ENCODE measurements around the gene CST11.
"Not testable (repeated sequence)": the region's sequence is repeated elsewhere in the genome, so short reads cannot be mapped to it uniquely, and the experiment has no call there.

The CST11 gene

GRCh38 chr20:23452776-23453175 lies at the start of gene CST11:
TSS of gene CST11 (minus strand) at chr20:23452876. CDS start at chr20:23452811, 65 bp downstream.
- DNase-seq (ENCODE audit: low spot score): no peak

DNA sequence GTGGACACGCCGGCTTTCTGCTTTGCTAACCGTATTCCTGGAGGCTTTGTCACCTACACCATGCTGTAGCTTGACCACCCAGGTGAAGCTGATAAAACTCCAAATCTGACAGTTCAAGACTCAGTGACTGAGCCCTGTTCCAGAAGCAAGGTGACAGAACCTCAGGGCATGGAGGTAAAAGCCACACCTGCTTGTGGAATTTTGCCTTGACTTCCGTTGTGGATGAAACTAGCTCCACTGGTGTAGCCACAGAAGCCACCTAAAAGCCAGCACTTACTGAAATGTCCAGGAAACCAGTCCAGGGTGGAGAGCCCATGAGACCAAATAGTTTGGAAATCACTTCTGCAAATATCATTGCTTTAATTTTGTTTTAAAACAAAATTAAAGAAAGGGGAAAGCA lies 49.2 kb upstream of the CST11 start:
- DNase-seq (ENCODE audit: low spot score): no peak

GRCh38 chr20:23497536-23497935 lies 44.9 kb upstream of the CST11 start:
- no peak for DNase-seq (ENCODE audit: low spot score)

DNA sequence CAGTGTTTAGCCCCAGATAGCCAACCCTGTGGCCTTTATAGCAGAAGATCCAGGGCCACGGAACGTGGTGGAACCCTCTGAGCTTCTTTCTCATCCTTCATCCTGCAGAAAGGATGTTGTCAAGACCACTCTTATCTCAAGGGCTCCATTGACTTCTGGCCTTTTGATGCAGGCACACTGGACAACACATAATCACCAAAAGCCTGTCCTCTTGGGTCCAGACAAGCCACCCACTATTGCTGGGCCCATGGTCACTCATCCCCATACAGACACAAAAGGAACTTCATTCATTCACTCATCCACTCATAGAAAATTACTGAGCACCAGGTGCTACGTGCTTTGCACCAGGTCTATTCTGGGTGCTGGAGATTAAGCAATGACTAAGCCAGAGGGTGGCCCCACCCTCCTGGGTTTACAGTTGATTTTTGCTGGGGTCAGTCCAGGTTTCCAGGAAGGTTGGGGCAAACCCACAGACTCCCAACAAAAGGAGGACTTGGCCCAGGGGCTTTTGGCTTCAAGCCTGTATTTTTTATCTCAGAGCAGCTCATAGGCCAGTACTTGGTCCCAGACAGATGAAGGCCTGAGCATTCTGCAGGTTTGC lies 40.6 kb upstream of the CST11 start:
- no peak for DNase-seq (ENCODE audit: low spot score)

DNA sequence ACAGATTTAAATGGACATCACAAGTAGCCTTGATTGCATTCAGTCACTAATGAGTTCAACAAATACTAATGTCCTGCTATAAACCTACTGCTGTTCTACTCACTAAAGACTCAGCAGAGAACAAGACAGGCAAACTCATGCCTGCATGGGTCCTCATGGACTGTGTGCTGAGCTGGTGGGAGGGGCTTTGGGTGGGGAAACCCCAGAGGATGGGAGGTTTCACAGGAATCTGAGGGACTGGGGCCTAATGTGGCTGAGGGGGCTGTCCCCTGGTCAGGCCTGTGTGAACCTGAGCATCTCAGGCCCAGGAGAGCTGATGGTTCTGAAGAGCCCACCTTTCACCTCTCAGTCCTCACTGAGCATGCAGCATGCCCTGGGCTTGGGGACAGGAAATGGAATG lies 39.6 kb upstream of the CST11 start:
- no peak for DNase-seq (ENCODE audit: low spot score)

DNA sequence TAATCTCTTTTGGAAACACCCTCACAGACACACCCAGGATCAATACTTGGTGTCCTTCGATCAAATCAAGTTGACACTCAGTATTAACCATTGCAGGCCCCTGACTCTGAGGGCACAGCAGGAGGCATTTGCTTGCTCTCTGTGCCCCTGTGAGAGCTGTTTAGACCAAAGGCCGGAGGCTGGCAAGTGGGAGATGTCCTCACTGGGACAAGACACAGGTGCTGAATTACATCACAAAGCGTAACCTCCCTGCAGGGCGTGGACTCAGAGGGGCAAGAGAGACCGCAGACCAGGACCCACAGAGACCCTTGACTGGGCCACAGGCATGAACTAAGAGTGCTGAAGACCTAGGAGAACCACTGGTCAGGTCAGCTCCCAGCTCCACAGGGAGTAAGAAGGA lies 38.1 kb upstream of the CST11 start, which contains the start of gene CST8:
Gene CST8, plus strand, starts transcription at position 301 of the 400 bp plus-strand sequence. CDS start 551 bp downstream, outside the sequence.
- no peak for DNase-seq (ENCODE audit: low spot score)

DNA sequence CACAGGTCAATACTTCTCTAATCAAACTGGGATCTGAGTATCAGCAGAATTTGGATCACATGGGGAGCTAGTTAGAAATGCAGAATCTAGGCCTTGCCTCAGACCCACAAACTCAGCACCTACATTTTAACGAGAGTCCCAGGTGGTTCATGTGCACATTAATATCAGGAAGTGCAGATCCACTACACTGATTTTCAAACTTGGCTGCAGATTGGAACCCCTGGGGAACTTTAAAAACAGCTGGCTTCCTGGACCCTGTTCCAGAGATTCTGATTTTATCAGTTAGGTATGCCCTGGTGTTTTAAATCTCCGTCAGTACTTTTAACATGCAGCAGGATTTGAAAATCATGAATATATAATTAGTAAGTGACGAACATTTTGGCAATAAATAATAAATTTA lies 36.3 kb upstream of the CST11 start:
- no peak for DNase-seq (ENCODE audit: low spot score)

DNA sequence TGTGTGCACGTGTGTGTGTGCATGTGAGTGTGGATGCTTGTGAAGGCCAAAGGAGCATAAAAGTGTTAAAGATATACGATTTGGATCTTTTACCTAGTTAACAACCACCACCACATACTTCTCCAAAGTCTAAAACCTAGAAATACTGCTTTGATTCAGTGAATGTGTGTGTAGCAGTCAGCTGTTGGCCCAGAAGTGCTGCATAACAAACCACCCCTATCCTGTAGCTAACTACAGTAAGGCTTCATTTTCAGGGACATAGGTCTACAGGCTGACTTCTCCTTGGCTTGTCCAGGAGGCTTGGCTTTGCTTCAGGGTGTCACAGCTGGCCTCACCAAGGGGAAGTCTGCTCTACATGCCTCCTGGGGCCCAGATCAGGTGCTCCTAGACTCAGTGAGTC lies 35.8 kb upstream of the CST11 start:
- DNase-seq (ENCODE audit: low spot score): no peak

DNA sequence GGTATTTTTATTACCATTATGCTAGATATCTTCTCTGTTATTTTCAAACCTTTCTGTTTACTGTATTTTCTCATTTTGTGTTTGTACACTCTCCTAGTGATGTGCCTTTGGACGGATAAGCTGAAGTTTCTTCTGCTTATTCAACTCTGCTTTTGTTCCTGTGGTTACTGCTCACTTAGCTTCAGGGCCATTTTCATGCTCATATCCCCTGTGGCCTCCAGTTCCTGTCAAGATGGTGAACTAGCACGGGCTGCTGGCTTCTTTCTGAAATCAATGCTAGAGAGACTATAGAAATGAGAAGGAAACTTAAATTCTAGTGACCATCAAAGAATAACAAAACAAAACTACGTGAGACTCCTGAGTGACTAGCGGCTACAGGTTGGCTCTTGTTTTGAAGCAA lies 31.4 kb upstream of the CST11 start:
- no peak for DNase-seq (ENCODE audit: low spot score)

DNA sequence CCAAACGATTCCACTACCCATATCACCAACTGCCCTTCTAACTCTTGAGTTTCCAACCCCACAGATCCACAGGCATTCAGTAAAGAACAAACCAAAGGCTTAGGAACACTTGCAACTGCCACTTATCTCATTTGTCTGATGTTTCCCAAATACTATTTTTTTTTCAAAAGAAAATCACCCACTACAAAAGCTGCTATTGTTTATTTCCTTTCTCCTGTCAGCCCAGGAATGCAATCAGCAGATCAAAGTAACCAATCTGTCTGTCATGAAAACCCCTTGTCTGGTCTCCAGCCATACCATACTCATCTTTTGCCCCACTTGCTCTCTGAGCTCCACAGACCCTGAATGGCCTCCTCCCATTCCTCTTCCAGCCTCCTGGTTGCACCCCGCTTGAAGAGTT lies 29.5 kb upstream of the CST11 start:
- DNase-seq (ENCODE audit: low spot score): no peak

DNA sequence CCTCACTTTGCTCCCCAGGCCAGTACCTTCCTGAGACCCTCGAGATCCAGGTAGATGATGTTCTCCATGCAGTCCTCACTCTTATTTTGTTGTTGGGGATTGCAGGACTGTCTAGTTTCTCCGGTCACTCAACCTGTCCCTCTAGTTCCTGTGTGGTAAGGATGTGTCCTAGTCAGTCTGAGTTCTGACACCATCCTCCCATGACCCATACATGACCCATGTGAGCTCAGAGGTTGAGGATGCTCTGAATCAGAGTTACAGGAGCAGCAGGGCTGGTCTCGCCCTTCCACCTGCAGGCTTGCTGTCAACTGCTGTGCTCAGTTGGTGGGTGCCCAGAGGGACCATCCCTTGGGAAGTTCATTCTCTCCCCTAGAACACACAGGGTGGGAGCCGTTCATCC lies 26.4 kb upstream of the CST11 start:
- no peak for DNase-seq (ENCODE audit: low spot score)

DNA sequence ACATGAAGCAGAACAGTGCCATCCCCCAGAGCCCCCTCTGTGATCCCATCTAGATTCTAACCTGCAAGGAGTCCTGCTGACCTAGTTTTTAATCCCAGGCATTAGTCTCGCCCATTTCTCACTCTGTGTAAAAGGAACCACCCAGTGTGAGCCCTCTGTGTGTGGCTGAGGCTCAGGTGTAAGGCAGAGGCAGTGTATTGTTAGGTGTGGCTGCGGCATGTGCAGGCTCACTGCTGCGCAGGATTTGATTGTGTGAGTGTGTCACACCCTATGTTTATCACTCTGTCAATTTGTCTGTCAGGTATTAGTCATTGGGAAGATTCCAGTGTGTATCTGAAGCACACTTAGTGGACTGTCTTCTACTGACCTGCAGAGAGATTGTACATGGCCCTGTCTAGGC lies 24.5 kb upstream of the CST11 start:
- DNase-seq (ENCODE audit: low spot score): no peak

DNA sequence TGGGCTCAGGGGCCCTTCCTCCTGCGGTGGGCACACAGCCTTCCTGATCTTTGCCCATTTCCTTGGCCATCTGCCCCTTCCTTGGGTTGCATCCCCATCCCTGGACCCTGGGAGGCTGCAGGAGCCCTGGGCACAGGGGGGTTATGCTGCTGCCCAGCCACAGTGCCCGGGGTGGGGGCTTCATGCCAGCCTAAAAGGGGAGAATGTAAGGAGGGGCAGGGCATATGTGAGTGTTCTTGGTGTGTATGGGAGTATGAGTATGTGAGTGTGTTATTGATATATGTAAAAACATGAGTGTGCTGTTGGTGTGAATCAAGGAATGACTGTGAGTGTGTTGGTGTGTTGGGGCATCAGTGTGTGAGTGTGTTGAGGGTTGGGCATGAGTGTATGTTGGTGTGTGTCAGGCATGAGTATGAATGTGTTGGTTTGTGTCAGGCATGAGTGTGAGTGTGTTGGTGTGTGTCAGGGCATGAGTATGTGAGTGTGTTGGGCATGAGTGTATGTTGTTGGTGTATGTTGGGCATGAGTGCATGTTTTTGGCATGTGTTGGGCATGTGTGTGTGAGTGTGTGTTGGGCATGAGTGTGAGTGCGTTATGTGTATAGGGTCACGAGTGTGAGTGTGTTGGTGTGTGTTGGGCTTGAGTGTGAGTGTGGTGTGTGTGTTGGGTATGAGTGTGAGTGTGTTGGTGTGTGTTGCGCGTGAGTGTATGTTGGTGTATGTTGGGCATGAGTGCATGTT lies 23.5 kb upstream of the CST11 start:
- no peak for DNase-seq (ENCODE audit: low spot score)

GRCh38 chr20:23475395-23475794 lies 22.7 kb upstream of the CST11 start:
- no peak for DNase-seq (ENCODE audit: low spot score)

- not testable (repeated sequence) for DNase-seq (ENCODE audit: low spot score)
Observed at GRCh38 chr20:23473293-23473692, 20.6 kb upstream of the CST11 start.

- DNase-seq (ENCODE audit: low spot score): not testable (repeated sequence)
Observed at GRCh38 chr20:23472306-23472705, 19.6 kb upstream of the CST11 start.

DNA sequence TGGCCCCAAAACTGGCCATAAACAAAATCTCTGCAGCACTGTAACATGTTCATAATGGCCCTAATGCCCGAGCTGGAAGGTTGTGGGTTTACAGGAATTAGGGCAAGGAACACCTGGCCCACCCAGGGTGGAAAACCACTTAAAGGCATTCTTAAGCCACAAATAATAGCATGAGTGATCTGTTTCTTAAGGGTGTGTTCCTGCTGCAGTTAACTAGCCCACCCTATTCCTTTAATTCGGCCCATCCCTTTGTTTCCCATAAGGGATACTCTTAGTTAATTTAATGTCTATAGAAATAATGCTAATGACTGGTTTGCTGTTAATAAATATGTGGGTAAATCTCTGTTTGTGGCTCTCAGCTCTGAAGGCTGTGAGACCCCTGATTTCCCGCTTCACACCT lies 14.3 kb upstream of the CST11 start:
- DNase-seq (ENCODE audit: low spot score): not testable (repeated sequence)

DNA sequence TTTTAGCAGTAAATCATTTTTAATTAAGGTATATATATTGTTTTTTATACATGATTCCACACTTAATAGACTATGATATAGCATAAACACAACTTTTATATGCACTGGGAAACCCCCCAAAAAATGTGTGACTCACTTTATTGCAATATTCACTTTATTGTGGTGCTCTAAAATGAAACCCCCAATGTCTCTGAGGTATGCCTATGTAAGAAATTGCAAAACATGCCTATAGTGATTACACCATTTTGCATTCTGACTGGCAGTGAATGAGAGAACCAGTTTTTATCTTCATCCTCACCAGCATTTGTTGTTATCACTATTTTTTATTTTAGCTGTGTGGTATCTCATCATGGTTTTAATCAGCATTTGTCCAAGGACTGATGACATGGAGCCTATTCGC lies 8.5 kb upstream of the CST11 start:
- no peak for DNase-seq (ENCODE audit: low spot score)

DNA sequence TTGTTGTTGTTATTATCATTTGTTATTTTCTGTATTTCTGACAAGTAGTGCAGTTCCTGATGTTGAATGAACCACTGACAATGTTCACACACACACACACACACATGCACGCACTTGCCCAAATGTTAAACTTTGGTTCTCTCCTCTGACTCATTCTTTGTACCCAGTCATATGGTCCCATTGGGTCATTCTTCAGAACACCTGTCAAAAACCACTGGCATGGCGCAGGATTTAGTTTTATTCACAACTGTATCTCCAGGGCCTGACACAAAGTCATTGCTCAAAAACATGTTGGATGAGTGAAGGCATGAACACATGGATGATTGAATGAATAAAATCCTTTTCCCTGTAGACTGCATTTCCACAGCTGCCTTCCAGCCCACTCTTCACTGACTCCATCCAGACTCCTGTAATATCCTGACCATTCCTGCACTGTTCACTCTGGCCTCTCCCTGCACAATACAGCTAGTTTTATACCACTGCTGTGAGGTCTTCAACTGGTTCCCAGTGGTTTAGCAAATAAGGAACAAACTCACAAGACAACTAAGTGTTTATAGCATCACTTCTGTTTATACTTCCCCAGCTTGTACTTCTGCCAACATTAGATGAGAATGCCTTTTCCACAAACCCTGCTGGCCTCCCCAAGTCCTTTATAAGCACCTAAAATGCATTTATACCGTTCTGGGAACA lies 6.9 kb upstream of the CST11 start:
- no peak for DNase-seq (ENCODE audit: low spot score)

DNA sequence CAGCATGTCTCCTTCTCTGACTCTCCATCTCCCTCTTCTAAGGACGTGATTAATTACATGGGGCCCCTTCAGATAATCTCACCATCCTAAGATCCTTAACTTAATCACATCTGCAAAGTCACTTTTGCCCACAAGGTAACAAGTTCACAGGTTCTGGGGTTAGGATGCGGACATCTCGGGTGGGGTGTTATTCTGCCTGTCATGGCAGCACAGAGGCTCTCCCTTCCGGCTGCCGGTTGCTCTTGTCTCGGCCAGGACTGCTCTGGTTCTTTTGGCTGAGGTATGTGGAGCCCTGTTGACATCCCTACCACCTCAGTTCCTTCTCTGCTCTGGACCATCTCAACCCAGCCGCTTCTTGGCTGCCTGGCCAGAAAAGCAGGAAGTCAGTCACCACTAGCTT lies 4.2 kb upstream of the CST11 start:
- DNase-seq (ENCODE audit: low spot score): no peak

GRCh38 chr20:23456409-23456808 lies 3.7 kb upstream of the CST11 start:
- no peak for DNase-seq (ENCODE audit: low spot score)

GRCh38 chr20:23455639-23456038 lies 3.0 kb upstream of the CST11 start:
- no peak for DNase-seq (ENCODE audit: low spot score)

DNA sequence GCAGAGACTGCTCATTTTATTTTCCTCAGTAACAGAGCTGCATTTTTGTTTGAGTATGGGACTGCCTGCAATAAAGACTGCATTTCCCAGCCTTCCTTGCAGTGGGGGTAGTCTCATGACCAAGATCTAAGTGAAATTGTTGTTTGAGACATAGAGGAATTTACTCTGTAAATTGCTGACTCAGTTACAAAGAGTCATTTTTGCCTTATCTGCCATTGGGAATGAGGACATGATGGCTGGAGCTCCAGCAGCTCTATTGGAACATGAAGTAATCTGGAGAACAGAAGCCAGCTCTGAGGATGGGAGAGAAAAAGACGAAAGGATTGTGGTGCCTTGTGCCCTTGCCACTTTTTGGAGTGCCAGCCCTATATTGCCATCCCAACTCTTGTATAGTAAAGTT lies 2.1 kb upstream of the CST11 start:
- no peak for DNase-seq (ENCODE audit: low spot score)
